ENCODE results near the gene MAP7D3.
"Not testable (repeated sequence)": the region's sequence is repeated elsewhere in the genome, so short reads cannot be mapped to it uniquely, and the experiment has no call there.

MAP7D3 gene

DNA sequence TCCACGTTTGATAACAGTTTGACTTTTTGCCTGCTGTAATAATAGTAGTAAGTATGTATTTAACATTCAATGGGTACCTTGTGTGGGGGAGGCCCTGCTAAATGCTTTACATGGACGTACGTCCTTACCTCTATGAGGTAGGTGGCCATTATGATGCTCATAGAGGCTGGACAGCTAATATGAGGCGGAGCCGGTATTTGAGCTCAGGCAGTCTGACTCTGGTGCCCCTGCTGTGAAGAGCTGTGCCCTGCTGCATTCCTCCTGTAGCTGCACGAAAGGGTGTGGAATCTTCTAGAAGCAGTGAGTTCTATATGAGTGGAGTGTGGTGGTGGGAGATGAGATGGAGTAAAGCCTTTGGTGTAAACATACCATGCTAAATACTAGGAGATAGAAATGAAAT, 83.2 kb downstream of the MAP7D3 start:
- not testable (repeated sequence) for H3K9me3 Mint-ChIP-seq; DNase-seq; H3K4me1 Mint-ChIP-seq (ENCODE audit: low read depth); H3K36me3 Mint-ChIP-seq (ENCODE audit: low read depth); H3K4me3 Mint-ChIP-seq; H3K27ac Mint-ChIP-seq
- peaks cover 22% of the 10 kb centered on the region for H3K27me3 Mint-ChIP-seq

DNA sequence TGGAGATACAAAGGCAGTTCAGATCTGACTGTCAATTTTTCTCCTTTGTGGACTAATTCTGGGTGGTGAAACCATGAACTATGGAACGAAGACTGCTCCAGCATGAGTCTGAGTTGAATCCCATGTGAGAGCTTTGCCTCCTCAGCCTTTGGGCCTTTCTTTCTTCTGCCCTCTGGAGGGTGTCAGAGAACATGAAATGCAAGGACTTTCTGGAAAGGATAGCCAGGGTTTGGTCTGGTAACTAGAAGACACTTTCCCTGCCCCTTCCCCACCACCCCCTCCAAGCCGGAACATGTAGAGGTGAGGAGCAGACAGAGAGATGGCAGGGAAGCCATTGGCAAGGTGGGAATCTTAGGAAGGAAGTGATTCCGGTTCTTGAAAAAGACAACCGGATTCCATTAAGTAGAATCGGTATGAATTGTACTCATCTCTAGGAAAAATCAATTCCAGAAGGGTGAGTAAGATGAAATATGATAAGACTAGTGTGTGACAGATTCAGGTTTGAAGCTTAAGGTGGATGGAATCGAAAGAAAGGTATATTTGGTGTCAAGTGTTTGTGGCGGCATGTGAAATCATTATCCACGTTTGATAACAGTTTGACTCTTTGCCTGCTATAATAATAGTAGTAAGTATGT, 84.9 kb downstream of the MAP7D3 start:
- Mint-ChIP-seq H3K36me3 (ENCODE audit: low read depth) (no peaks in the 10 kb centered on the region), H3K4me3 (no peak overlapping the region), H3K4me1 (ENCODE audit: low read depth) (no peaks in the 10 kb centered on the region), H3K27ac (no peak overlapping the region), H3K27me3 (peaks cover 18% of the 10 kb centered on the region), H3K9me3 (no peaks in the 10 kb centered on the region)
- DNase-seq, result no peak

GRCh38 chrX:136165406-136165805, 85.8 kb downstream of the MAP7D3 start:
- Mint-ChIP-seq H3K27me3 (peaks cover 14% of the 10 kb centered on the region), H3K27ac (no peak overlapping the region), H3K36me3 (ENCODE audit: low read depth) (no peaks in the 10 kb centered on the region), H3K4me3 (no peak overlapping the region), H3K9me3 (no peaks in the 10 kb centered on the region), H3K4me1 (ENCODE audit: low read depth) (no peaks in the 10 kb centered on the region)
- DNase-seq, result no peak

DNA sequence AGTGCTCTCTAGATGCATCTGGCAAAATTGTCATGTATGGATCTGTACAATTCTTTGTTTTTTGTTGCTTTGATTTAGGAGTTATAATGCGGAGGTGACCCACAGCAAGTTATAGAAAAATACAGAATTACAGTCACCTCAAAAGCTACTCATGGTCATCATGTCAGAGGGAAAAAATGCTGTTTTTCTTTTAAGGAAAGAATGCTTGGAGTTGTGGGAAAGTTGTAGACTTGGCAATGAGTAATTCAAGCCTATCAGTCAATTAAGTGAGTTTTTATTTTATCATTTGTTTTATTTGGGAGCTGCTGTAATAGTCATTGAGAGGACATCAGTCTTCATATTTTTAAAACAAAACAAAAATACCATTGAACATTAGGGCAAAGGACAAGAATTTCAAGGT, 87.5 kb downstream of the MAP7D3 start:
- no peaks in the 10 kb centered on the region for H3K4me1 Mint-ChIP-seq (ENCODE audit: low read depth)
- no peaks in the 10 kb centered on the region for H3K36me3 Mint-ChIP-seq (ENCODE audit: low read depth)
- H3K9me3 Mint-ChIP-seq, result no peaks in the 10 kb centered on the region
- no peak for DNase-seq
- H3K4me3 Mint-ChIP-seq, result no peak overlapping the region
- H3K27me3 Mint-ChIP-seq, result peaks cover 8% of the 10 kb centered on the region
- H3K27ac Mint-ChIP-seq, result no peak overlapping the region
